SK-N-SH (cell line): Measurements from ENCODE around the gene CDC25B. TPM values are rescaled to one million over a fixed set of nuclear protein-coding genes. Genes with fewer than 3 reads are reported as not detected.
"Not testable (repeated sequence)": the region's sequence is repeated elsewhere in the genome, so short reads cannot be mapped to it uniquely, and the experiment has no call there.

Experiments
- CTCF ChIA-PET: fragments of 300-600, 350-600 bp; formaldehyde crosslinking; extraction: SDS; loops from one replicate; lab custom pipeline; 2021; lab: Yijun Ruan, JAX
- POLR2A ChIA-PET: fragments of 350-600 bp; sonication (Branson Sonifier 250); formaldehyde crosslinking; extraction: SDS; loops from one replicate; lab custom pipeline; 2020; ENCODE audit warnings: antibody characterized with exemption, inconsistent platforms; lab: Yijun Ruan, JAX
- DNase-seq: peaks from one replicate; pipeline ENCODE4 v3.0.0; 2012
- H2AFZ ChIP-seq: fragments of 200-600 bp; sonication (generic); 2 replicates; pipeline ENCODE4 v1.8.1; 2016; ENCODE audit warnings: antibody characterized with exemption, mild to moderate bottlenecking, low read depth
- H3F3A ChIP-seq: fragments of 200-600 bp; sonication (generic); replicated peaks from 2 replicates; pipeline ENCODE3; 2016; ENCODE audit warnings: antibody characterized with exemption, mild to moderate bottlenecking; ENCODE audit not compliant: insufficient read depth
- H3K27ac ChIP-seq, 2 experiments: fragments of 200-500 bp in 1 of 2; fragments of 200-600 bp in 1 of 2; sonication (Bioruptor generic) in 1 of 2; sonication (generic), shearing (Covaris generic) in 1 of 2; 2 replicates each; pipeline versions ENCODE4 v1.5.1 to v1.6.1; 2014 to 2016; ENCODE audit warnings: low read depth in 2 of 2, inconsistent platforms in 1 of 2, low read length in 1 of 2, mild to moderate bottlenecking in 1 of 2, mixed read lengths in 1 of 2
- H3K27me3 ChIP-seq: fragments of 200-600 bp; sonication (generic), shearing (Covaris generic); 2 replicates; pipeline ENCODE4 v1.6.1; 2016; ENCODE audit warnings: mixed run types; ENCODE audit not compliant: insufficient read depth
- H3K36me3 ChIP-seq, 2 experiments: fragments of 200-500 bp in 1 of 2; fragments of 200-600 bp in 1 of 2; sonication (Bioruptor generic) in 1 of 2; sonication (generic) in 1 of 2; replicated peaks in 1 of 2; 2 replicates each; pipeline versions ENCODE3 to v1.5.1; 2014 to 2016; ENCODE audit warnings: low read length in 1 of 2, mild to moderate bottlenecking in 1 of 2; ENCODE audit not compliant: insufficient read depth in 2 of 2, control insufficient read depth in 1 of 2
- H3K4me1 ChIP-seq, 2 experiments: fragments of 200-500 bp in 1 of 2; fragments of 200-600 bp in 1 of 2; sonication (Bioruptor generic) in 1 of 2; sonication (generic), shearing (Covaris generic) in 1 of 2; 2 replicates each; pipeline versions ENCODE4 v1.5.1 to v1.6.1; 2014 to 2016; ENCODE audit warnings: low read depth in 1 of 2, low read length in 1 of 2, mixed run types in 1 of 2; ENCODE audit not compliant: insufficient read depth in 2 of 2, control insufficient read depth in 1 of 2
- H3K4me2 ChIP-seq: fragments of 200-600 bp; sonication (generic), shearing (Covaris generic); 2 replicates; pipeline ENCODE4 v1.6.1; 2017; ENCODE audit warnings: mixed run types
- H3K4me3 ChIP-seq, 2 experiments: fragments of 200-500 bp in 1 of 2; fragments of 200-600 bp in 1 of 2; sonication (Bioruptor generic) in 1 of 2; sonication (generic), shearing (Covaris generic) in 1 of 2; 2 replicates each; pipeline versions ENCODE4 v1.5.1 to v1.8.1; 2014 to 2016; ENCODE audit warnings: low read depth in 2 of 2, inconsistent platforms in 1 of 2, low read length in 1 of 2, mild to moderate bottlenecking in 1 of 2, mixed read lengths in 1 of 2, moderate library complexity in 1 of 2
- H3K79me2 ChIP-seq: fragments of 200-600 bp; sonication (generic); 2 replicates; pipeline ENCODE4 v1.8.1; 2017; ENCODE audit warnings: mild to moderate bottlenecking; ENCODE audit not compliant: insufficient read depth
- H3K9ac ChIP-seq: fragments of 200-600 bp; sonication (generic); 2 replicates; pipeline ENCODE4 v1.6.1; 2017; ENCODE audit warnings: mixed run types
- H3K9me2 ChIP-seq: fragments of 200-600 bp; sonication (generic); 2 replicates; pipeline ENCODE4 v1.6.1; 2017; ENCODE audit warnings: mixed run types
- H3K9me3 ChIP-seq: fragments of 200-600 bp; sonication (generic); 2 replicates; pipeline ENCODE4 v1.6.1; 2017; ENCODE audit warnings: mixed run types, mild to moderate bottlenecking, moderate library complexity
- H4K20me1 ChIP-seq: fragments of 200-600 bp; sonication (generic); 2 replicates; pipeline ENCODE4 v1.6.1; 2017; ENCODE audit warnings: mild to moderate bottlenecking, mixed run types; ENCODE audit not compliant: insufficient read depth
- CHD2 ChIP-seq: fragments of 150-350 bp; IDR thresholded peaks from 2 replicates; pipeline ENCODE4 v1.6.1; 2018; ENCODE audit warnings: low read length; ENCODE audit not compliant: partially characterized antibody
- EP300 ChIP-seq, 2 experiments: IDR thresholded peaks; 2 replicates each; pipeline versions ENCODE4 v1.4.0 to v1.6.1; 2012; ENCODE audit warnings: borderline replicate concordance in 1 of 2, low read depth in 1 of 2, low read length in 1 of 2
- FOSL2 ChIP-seq: IDR thresholded peaks from 2 replicates; pipeline ENCODE4 v1.4.0; 2012; ENCODE audit warnings: low read depth, mild to moderate bottlenecking, moderate library complexity, borderline replicate concordance
- GATA2 ChIP-seq: sonication (generic); formaldehyde crosslinking; IDR thresholded peaks from 2 replicates; pipeline ENCODE4 v1.5.0; 2020; ENCODE audit warnings: mild to moderate bottlenecking, missing genetic modification reagents
- JUND ChIP-seq: IDR thresholded peaks from 2 replicates; pipeline ENCODE4 v1.4.0; 2012
- MXI1 ChIP-seq: IDR thresholded peaks from 2 replicates; pipeline ENCODE4 v1.6.1; 2012; ENCODE audit warnings: mild to moderate bottlenecking, low read depth, low read length, improper control_type of control experiment
- NFIC ChIP-seq: IDR thresholded peaks from 2 replicates; pipeline ENCODE4 v1.4.0; 2012; ENCODE audit warnings: borderline replicate concordance
- RXRA ChIP-seq: IDR thresholded peaks from 2 replicates; pipeline ENCODE4 v1.4.0; 2012; ENCODE audit warnings: low read depth, mild to moderate bottlenecking, borderline replicate concordance
- WGBS: methylation state at CpG from one replicate; pipeline ENCODE4 v1.1.6; 2017; ENCODE audit warnings: low lambda C conversion rate; 5-methylcytosine and 5-hydroxymethylcytosine counted together
- polyA plus RNA-seq, 3 experiments: library from polyadenylated mRNA; depleted of rRNA; stranded (reverse); fragments of >200 nt; gene quantifications; 2 replicates each; pipeline ENCODE4 v1.2.3, GENCODE V29; 2012

The CDC25B gene
- polyA plus RNA-seq, 1 of the 3 experiments (the other 2 are of a cell fraction): 56.5 TPM

DNA sequence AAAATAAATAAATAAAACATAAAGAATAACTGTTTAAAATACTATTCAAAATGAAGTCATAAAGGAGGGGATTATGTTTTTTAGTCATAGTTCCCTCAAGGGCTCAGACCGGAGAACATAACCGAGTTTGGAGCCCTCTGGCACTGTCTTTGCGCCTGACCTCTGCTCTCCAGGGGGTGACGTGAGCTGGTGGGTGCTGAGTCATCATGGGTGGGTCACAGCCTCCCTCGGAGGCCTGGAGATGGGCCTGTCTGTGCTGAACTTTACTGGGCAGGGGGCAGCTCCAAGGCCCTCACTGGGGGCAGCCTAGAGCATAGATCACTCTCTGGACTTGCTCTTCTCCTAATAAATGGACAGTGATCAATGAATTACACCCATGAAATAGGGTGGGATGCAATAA, 47.4 kb downstream of the CDC25B start:
- Histone ChIP-seq H3K9me2 (no peaks in the 10 kb centered on the region), H3K4me2 (no peak overlapping the region), H3K36me3 (no peaks in the 10 kb centered on the region), H4K20me1 (no peaks in the 10 kb centered on the region), H3K9ac (no peak overlapping the region), H3K9me3 (no peaks in the 10 kb centered on the region), H3K27ac (peak overlapping the region in 1 of 2 experiments; percentile 33; a peak in 1 of 4 replicates), H3K4me3 (no peak overlapping the region), H3K4me1 (peaks cover 0 to 5% of the 10 kb centered on the region in 2 experiments; a peak in 1 of 4 replicates), H3F3A (peaks cover 5% of the 10 kb centered on the region), H3K27me3 (no peaks in the 10 kb centered on the region), H2AFZ (0 out of 2 replicates have a peak overlapping the region, but pooled peaks have one; percentile 22), H3K79me2 (peaks cover 25% of the 10 kb centered on the region)
- 45% methylated on average over 4 of the region's 5 CpGs for WGBS
- ChIA-PET POLR2A (interaction anchor here (1.4 kb wide), 1 partner anchor 23 kb away, joined by 3 read pairs; the partner anchor contains the start of gene AP5S1), CTCF (interaction anchor here (4.4 to 4.6 kb wide), 2 partner anchors 11 to 24 kb away, joined by 19 to 27 read pairs; partner anchors contain the start of gene AP5S1)
- TF ChIP-seq CHD2 (no peak), FOSL2 (peak; percentile 36; the same call in 1 of the 2 replicates), JUND (0 out of 2 replicates have a peak, but pooled peaks have one; percentile 5)
- DNase-seq: no peak

DNA sequence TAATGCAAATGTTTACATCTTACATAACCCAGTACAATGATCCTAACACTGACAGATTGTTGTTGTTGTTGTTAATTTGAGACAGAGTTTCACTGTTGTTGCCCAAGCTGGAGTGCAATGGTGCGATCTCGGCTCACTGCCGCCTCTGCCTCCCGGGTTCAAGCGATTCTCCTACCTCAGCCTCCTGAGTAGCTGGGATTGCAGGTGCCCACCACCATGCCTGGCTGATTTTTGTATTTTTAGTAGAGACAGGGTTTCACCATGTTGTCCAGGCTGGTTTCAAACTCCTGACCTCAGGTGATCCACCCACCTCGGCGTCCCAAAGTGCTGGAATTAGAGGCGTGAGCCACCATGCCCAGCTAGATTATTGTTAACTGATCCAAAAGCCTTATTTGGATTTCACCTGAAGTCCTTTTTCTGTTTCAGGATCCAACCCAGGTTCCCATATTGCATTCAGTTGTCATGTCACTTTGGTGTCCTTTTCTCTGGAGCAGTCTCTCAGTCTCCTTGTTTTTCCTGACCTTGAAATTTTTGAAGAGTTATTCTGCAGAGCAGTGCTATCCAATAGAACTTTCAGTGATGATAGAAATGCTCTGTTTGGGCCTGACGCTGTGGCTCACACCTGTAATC, 48.0 kb downstream of the CDC25B start:
- not testable (repeated sequence) for H3K9me2 ChIP-seq, H4K20me1 ChIP-seq, H3K9me3 ChIP-seq, H3K36me3 ChIP-seq, H3K4me2 ChIP-seq, H3K4me1 ChIP-seq, DNase-seq, H3K4me3 ChIP-seq, H3K27me3 ChIP-seq, H3K9ac ChIP-seq, H3F3A ChIP-seq
- H3K79me2 ChIP-seq: peaks cover 31% of the 10 kb centered on the region
- H3K27ac ChIP-seq: 0 out of 4 replicates have a peak overlapping the region, but pooled peaks of 1 of the 2 experiments have one; percentile 33
- POLR2A ChIA-PET: interaction anchor here (1.4 to 1.8 kb wide), 2 partner anchors 23 to 24 kb away, joined by 3 to 4 read pairs; partner anchors contain the start of gene AP5S1
- 0 out of 2 replicates have a peak overlapping the region, but pooled peaks have one; percentile 22 for H2AFZ ChIP-seq
- CTCF ChIA-PET: interaction anchor here (1.7 to 4.6 kb wide), 3 partner anchors 11 to 228 kb away, joined by 6 to 27 read pairs (median 19); partner anchors contain the start of gene AP5S1
- WGBS: 95% methylated on average over 9 of the region's 9 CpGs

- Histone ChIP-seq H3K4me2 (peak overlapping the region; percentile 98), H4K20me1 (no peaks in the 10 kb centered on the region), H3K9me3 (no peaks in the 10 kb centered on the region), H2AFZ (peak overlapping the region; percentile 92), H3K9me2 (no peaks in the 10 kb centered on the region), H3K4me3 (peak overlapping the region; percentile 76 to 87), H3K27me3 (no peaks in the 10 kb centered on the region), H3K27ac (peak overlapping the region; percentile 50 to 83; a peak in 3 of 4 replicates), H3K79me2 (peaks cover 53% of the 10 kb centered on the region), H3K9ac (peak overlapping the region; percentile 94), H3K36me3 (no peaks in the 10 kb centered on the region), H3F3A (peaks cover 5% of the 10 kb centered on the region), H3K4me1 (peaks cover 0 to 5% of the 10 kb centered on the region in 2 experiments; a peak in 1 of 4 replicates)
- no peak for DNase-seq
- TF ChIP-seq GATA2 (CRISPR knock-in tag) (no peak), NFIC (no peak), EP300 (IDR thresholded peaks at IDR 0.05; ENCODE audit: borderline replicate concordance in 1 of 2, low read depth in 1 of 2, low read length in 1 of 2) (0 out of 4 replicates have a peak, but pooled peaks of 1 of the 2 experiments have one; percentile 5), JUND (no peak), RXRA (no peak), MXI1 (no peak)
- WGBS: 0% methylated on average over 4 of the region's 22 CpGs
- POLR2A ChIA-PET: interaction anchor here (1.1 kb wide), 1 partner anchor 51 kb away, joined by 6 read pairs; the partner anchor contains the start of gene CDC25B
- CTCF ChIA-PET: interaction anchor here (1.2 to 4.4 kb wide), 2 partner anchors 27 to 170 kb away, joined by 3 to 27 read pairs; partner anchors contain the start of gene AP5S1
Measured at GRCh38 chr20:3846378-3846739, 50.2 kb downstream of the CDC25B start.
